Vagina (tissue), 2 donors: ENCODE measurements around the gene ZNF680.

Source experiments
- POLR2A ChIP-seq, 2 donors: fragments of 450-650 bp; IDR thresholded peaks; one replicate each; pipeline ENCODE4 v1.6.1; 2017; ENCODE audit warnings: antibody characterized with exemption in 2 of 2, mild to moderate bottlenecking in 2 of 2, moderate library complexity in 2 of 2
- POLR2AphosphoS5 ChIP-seq, 2 donors: sonication (generic); formaldehyde crosslinking; IDR thresholded peaks; one replicate each; pipeline ENCODE4 v1.9.0; 2017; ENCODE audit warnings: antibody characterized with exemption in 2 of 2, mild to moderate bottlenecking in 2 of 2, low read depth in 1 of 2; ENCODE audit not compliant: insufficient read depth in 1 of 2
- TF ChIP-seq, protein P1 (sequence below), 3 experiments: fragments of 450-650 bp in 2 of 3; fragments of 200-600 bp in 1 of 3; sonication (generic) in 1 of 3; IDR thresholded peaks; one replicate each; pipeline ENCODE4 v1.5.1; 2017 to 2019; ENCODE audit warnings: antibody characterized with exemption in 3 of 3, mild to moderate bottlenecking in 2 of 3, moderate library complexity in 2 of 3

DNA sequence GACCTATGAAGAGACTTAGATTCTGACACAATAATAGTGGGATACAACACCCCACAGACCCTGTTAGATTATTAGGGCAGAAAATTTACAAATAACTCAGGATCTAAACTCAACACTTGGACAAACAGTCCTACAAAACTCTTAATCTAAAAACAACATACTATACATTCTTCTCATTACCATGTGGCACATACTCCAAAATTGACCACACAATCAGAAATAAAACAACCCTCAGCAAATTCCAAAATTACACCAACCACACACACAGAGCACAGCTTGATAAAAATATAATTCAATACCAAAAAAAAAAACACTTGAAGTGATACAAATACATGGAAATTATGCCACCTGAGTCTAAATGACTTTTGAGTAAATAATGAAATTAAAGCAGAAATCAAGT is 7.8 kb downstream of the ZNF680 start:
- no peak for TF ChIP-seq POLR2A (IDR thresholded peaks at IDR 0.05)
- TF ChIP-seq, protein P1, sequence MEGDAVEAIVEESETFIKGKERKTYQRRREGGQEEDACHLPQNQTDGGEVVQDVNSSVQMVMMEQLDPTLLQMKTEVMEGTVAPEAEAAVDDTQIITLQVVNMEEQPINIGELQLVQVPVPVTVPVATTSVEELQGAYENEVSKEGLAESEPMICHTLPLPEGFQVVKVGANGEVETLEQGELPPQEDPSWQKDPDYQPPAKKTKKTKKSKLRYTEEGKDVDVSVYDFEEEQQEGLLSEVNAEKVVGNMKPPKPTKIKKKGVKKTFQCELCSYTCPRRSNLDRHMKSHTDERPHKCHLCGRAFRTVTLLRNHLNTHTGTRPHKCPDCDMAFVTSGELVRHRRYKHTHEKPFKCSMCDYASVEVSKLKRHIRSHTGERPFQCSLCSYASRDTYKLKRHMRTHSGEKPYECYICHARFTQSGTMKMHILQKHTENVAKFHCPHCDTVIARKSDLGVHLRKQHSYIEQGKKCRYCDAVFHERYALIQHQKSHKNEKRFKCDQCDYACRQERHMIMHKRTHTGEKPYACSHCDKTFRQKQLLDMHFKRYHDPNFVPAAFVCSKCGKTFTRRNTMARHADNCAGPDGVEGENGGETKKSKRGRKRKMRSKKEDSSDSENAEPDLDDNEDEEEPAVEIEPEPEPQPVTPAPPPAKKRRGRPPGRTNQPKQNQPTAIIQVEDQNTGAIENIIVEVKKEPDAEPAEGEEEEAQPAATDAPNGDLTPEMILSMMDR (IDR thresholded peaks at IDR 0.05): no peak
- no peak for TF ChIP-seq POLR2AphosphoS5 (IDR thresholded peaks at IDR 0.05; ENCODE audit: insufficient read depth in 1 of 2, low read depth in 1 of 2)
